OCI-LY1 (cell line): ENCODE measurements around the gene STRIT1.

Experiments
- H2AFZ ChIP-seq: fragments of 200-600 bp; sonication (generic), shearing (Covaris generic); 2 replicates; pipeline ENCODE4 v1.6.0; 2014; ENCODE audit warnings: antibody characterized with exemption, mild to moderate bottlenecking, low read length
- H3F3A ChIP-seq: fragments of 200-600 bp; sonication (generic), shearing (Covaris generic); 2 replicates; pipeline ENCODE4 v1.6.0; 2014; ENCODE audit warnings: mild to moderate bottlenecking, antibody characterized with exemption, low read length, moderate library complexity; ENCODE audit not compliant: insufficient read depth
- H3K27ac ChIP-seq: fragments of 200-600 bp; sonication (generic); 2 replicates; pipeline ENCODE4 v1.5.1; 2014; ENCODE audit warnings: low read length, mixed run types, mild to moderate bottlenecking, low read depth; ENCODE audit not compliant: poor library complexity, severe bottlenecking
- H3K27me3 ChIP-seq: fragments of 200-600 bp; sonication (generic); 2 replicates; pipeline ENCODE4 v1.6.0; 2014; ENCODE audit warnings: antibody characterized with exemption, mild to moderate bottlenecking, low read length, moderate library complexity; ENCODE audit not compliant: insufficient read depth
- H3K36me3 ChIP-seq: fragments of 200-600 bp; sonication (generic); 2 replicates; pipeline ENCODE4 v1.6.1; 2014; ENCODE audit warnings: mild to moderate bottlenecking, antibody characterized with exemption, low read length, moderate library complexity, mixed read lengths; ENCODE audit not compliant: insufficient read depth
- H3K4me1 ChIP-seq: fragments of 200-600 bp; sonication (generic); 2 replicates; pipeline ENCODE4 v1.5.1; 2014; ENCODE audit warnings: mild to moderate bottlenecking, low read length, moderate library complexity; ENCODE audit not compliant: insufficient read depth, severe bottlenecking
- H3K4me2 ChIP-seq: fragments of 200-600 bp; sonication (generic), shearing (Covaris generic); 2 replicates; pipeline ENCODE4 v1.6.1; 2014; ENCODE audit warnings: low read length
- H3K4me3 ChIP-seq: fragments of 200-600 bp; sonication (generic); 2 replicates; pipeline ENCODE4 v1.5.1; 2014; ENCODE audit warnings: low read length, low read depth, mild to moderate bottlenecking, mixed read lengths; ENCODE audit not compliant: poor library complexity, severe bottlenecking
- H3K79me2 ChIP-seq: fragments of 200-600 bp; shearing (Covaris generic); 2 replicates; pipeline ENCODE4 v1.6.1; 2016; ENCODE audit warnings: mixed run types, low read length, mixed read lengths; ENCODE audit not compliant: insufficient read depth
- H3K9ac ChIP-seq: fragments of 200-600 bp; sonication (generic), shearing (Covaris generic); 2 replicates; pipeline ENCODE4 v1.6.1; 2014; ENCODE audit warnings: mild to moderate bottlenecking, low read length, mixed read lengths
- H3K9me2 ChIP-seq: fragments of 200-600 bp; sonication (generic), shearing (Covaris generic); 2 replicates; pipeline ENCODE4 v1.6.1; 2014; ENCODE audit warnings: low read depth, mild to moderate bottlenecking, low read length, mixed read lengths
- H3K9me3 ChIP-seq: fragments of 200-600 bp; shearing (Covaris generic); 2 replicates; pipeline ENCODE4 v1.6.1; 2014; ENCODE audit warnings: low read length, mixed read lengths
- H4K20me1 ChIP-seq: fragments of 200-600 bp; sonication (generic), shearing (Covaris generic); 2 replicates; pipeline ENCODE4 v1.6.0; 2016; ENCODE audit warnings: mild to moderate bottlenecking, low read length; ENCODE audit not compliant: insufficient read depth
- EZH2 ChIP-seq: fragments of 200-600 bp; sonication (generic), shearing (Covaris generic); IDR thresholded peaks from 2 replicates; pipeline ENCODE4 v1.8.0; 2017; ENCODE audit warnings: borderline replicate concordance, mixed run types, mild to moderate bottlenecking, antibody characterized with exemption, low read length, moderate library complexity, mixed read lengths
- TF ChIP-seq, protein P1 (sequence below): fragments of 200-600 bp; sonication (generic), shearing (Covaris generic); IDR thresholded peaks from 2 replicates; pipeline ENCODE4 v1.5.1; 2017; ENCODE audit warnings: mild to moderate bottlenecking, antibody characterized with exemption, low read length, moderate library complexity, mixed read lengths

The STRIT1 gene

DNA sequence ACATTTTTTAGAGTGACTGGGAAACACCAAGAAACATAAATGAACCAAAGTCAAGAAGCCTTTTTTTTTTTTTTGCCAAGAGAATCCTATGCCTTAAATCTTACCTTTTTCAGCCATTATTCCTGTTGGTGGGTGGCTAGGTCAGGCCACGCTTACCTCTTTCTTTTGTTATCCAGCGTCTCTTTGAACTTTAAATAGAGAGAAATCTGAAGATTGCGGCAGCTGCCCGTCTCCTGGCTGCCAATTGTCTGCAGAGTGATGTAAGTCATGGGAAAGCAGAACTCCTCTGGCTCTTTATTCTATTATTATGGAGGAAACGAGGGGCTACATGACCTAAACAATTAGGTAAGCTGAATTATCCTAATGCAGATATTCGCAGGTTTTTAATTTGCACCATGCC, at the start of gene STRIT1:
Gene STRIT1 (minus strand): TSS at position 168 of the 400 bp plus-strand sequence.
- Histone ChIP-seq H3K79me2 (no peaks in the 10 kb centered on the region), H3K36me3 (no peaks in the 10 kb centered on the region), H3K4me2 (no peak within 1 kb of the TSS), H3K9me2 (no peaks in the 10 kb centered on the region; the same call in 1 of the 2 replicates), H2AFZ (peak within 1 kb of the TSS; percentile 38; the same call in 1 of the 2 replicates), H3K27me3 (no peaks in the 10 kb centered on the region), H3F3A (no peaks in the 10 kb centered on the region), H3K9ac (no peak within 1 kb of the TSS), H3K9me3 (peaks cover 12% of the 10 kb centered on the region), H4K20me1 (no peaks in the 10 kb centered on the region), H3K4me3 (no peak within 1 kb of the TSS), H3K4me1 (no peaks in the 10 kb centered on the region), H3K27ac (no peak within 1 kb of the TSS)
- TF ChIP-seq, protein P1, sequence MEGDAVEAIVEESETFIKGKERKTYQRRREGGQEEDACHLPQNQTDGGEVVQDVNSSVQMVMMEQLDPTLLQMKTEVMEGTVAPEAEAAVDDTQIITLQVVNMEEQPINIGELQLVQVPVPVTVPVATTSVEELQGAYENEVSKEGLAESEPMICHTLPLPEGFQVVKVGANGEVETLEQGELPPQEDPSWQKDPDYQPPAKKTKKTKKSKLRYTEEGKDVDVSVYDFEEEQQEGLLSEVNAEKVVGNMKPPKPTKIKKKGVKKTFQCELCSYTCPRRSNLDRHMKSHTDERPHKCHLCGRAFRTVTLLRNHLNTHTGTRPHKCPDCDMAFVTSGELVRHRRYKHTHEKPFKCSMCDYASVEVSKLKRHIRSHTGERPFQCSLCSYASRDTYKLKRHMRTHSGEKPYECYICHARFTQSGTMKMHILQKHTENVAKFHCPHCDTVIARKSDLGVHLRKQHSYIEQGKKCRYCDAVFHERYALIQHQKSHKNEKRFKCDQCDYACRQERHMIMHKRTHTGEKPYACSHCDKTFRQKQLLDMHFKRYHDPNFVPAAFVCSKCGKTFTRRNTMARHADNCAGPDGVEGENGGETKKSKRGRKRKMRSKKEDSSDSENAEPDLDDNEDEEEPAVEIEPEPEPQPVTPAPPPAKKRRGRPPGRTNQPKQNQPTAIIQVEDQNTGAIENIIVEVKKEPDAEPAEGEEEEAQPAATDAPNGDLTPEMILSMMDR = no peak
- TF ChIP-seq EZH2 = no peak

DNA sequence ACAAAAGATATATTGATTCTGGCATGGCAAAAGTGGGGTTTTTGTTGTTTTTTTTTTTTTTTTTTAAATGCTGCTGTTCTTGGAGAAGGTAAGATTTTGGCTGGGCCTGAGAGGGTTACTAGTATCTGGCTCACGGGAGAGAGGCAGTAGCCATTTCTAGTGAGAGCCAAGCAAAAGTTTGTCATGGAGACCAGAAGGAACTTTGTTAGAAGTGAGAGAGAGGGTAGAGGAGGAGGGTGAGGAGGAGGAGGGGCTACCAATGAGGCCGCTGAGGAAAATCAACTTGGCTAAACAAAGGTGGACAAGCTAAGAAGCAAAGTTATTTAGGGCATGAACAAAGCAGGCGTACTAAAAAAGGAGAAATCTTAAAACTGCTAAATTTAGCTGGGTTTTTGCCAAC, 48.9 kb upstream of the STRIT1 start:
- Histone ChIP-seq H3K9ac (no peak overlapping the region), H4K20me1 (no peaks in the 10 kb centered on the region), H3K27me3 (no peaks in the 10 kb centered on the region), H3K4me1 (no peaks in the 10 kb centered on the region), H3K4me3 (no peak overlapping the region), H3K9me3 (no peaks in the 10 kb centered on the region), H2AFZ (no peak overlapping the region), H3K4me2 (no peak overlapping the region), H3K27ac (no peak overlapping the region), H3F3A (no peaks in the 10 kb centered on the region), H3K79me2 (no peaks in the 10 kb centered on the region), H3K36me3 (no peaks in the 10 kb centered on the region), H3K9me2 (no peaks in the 10 kb centered on the region)
- TF ChIP-seq EZH2 = no peak
- TF ChIP-seq, protein P1 = no peak

DNA sequence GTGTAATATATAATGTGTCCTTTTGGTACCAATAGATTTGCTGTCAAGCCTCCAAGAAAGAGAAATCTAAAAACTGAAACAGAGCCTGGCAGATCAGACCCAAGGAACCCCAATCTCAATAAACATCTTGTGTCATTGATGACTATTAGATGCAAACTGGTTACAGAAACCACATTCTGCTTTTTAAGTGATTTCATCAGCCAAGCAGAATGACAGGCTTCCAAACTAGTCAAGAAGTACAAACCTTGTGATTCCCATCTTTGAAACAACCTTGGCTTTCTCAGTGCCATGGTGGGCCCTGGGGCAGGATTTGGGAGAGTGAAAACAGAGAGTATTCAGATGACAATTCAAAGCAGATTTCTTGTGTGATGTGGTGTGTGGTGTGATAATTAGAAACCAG, 45.6 kb upstream of the STRIT1 start:
- Histone ChIP-seq H3K27ac (no peak overlapping the region), H3K79me2 (no peaks in the 10 kb centered on the region), H3K27me3 (no peaks in the 10 kb centered on the region), H3K9ac (no peak overlapping the region), H2AFZ (no peak overlapping the region), H3K9me2 (no peaks in the 10 kb centered on the region), H3K4me2 (no peak overlapping the region), H3F3A (no peaks in the 10 kb centered on the region), H3K36me3 (no peaks in the 10 kb centered on the region), H3K4me1 (no peaks in the 10 kb centered on the region), H3K4me3 (no peak overlapping the region), H3K9me3 (no peaks in the 10 kb centered on the region), H4K20me1 (no peaks in the 10 kb centered on the region)
- TF ChIP-seq, protein P1 = no peak
- TF ChIP-seq EZH2 = no peak
